HuH-7.5 (cell line): ENCODE measurements around the gene KIF19.
"Not testable (repeated sequence)": the region's sequence is repeated elsewhere in the genome, so short reads cannot be mapped to it uniquely, and the experiment has no call there.

Source experiments
- DNase-seq: peaks from one replicate; pipeline ENCODE4 v3.0.0; 2011; ENCODE audit warnings: low spot score

Gene KIF19

GRCh38 chr17:74389937-74390679 is 64.1 kb downstream of the KIF19 start:
- DNase-seq, result no peak

GRCh38 chr17:74390680-74391653 is 64.9 kb downstream of the KIF19 start:
- DNase-seq, result no peak

GRCh38 chr17:74391771-74392170 is 65.7 kb downstream of the KIF19 start:
- no peak for DNase-seq

- no peak for DNase-seq
Measured at GRCh38 chr17:74392848-74393247, 66.8 kb downstream of the KIF19 start.

- DNase-seq, result no peak
Measured at GRCh38 chr17:74393346-74393942, 67.4 kb downstream of the KIF19 start.

GRCh38 chr17:74394275-74394950 is 68.4 kb downstream of the KIF19 start:
- DNase-seq, result no peak

- no peak for DNase-seq
Measured at GRCh38 chr17:74394977-74395376, 69.0 kb downstream of the KIF19 start.

- DNase-seq, result no peak
Measured at GRCh38 chr17:74396567-74396966, 70.5 kb downstream of the KIF19 start.

GRCh38 chr17:74402048-74402447 is 76.0 kb downstream of the KIF19 start:
- DNase-seq, result no peak

GRCh38 chr17:74403512-74404137 is 77.6 kb downstream of the KIF19 start:
- no peak for DNase-seq

- DNase-seq, result no peak
Measured at GRCh38 chr17:74404218-74404617, 78.2 kb downstream of the KIF19 start.

GRCh38 chr17:74404789-74405188 is 78.8 kb downstream of the KIF19 start:
- DNase-seq, result no peak

- DNase-seq, result not testable (repeated sequence)
Measured at GRCh38 chr17:74405311-74405710, 79.3 kb downstream of the KIF19 start.
